Loucy (cell line): ENCODE results near the gene EVI5.

Source experiments
- H2AFZ ChIP-seq: fragments of 200-600 bp; sonication (generic); 2 replicates; pipeline ENCODE4 v1.6.0; 2016; ENCODE audit warnings: antibody characterized with exemption, mild to moderate bottlenecking, low read length, moderate library complexity
- H3F3A ChIP-seq: fragments of 200-600 bp; 2 replicates; pipeline ENCODE4 v1.6.0; 2016; ENCODE audit warnings: antibody characterized with exemption, low read depth, mild to moderate bottlenecking
- H3K27me3 ChIP-seq: fragments of 200-600 bp; sonication (generic); 2 replicates; pipeline ENCODE4 v1.6.1; 2014; ENCODE audit warnings: low read length, mild to moderate bottlenecking; ENCODE audit not compliant: insufficient read depth, poor library complexity, severe bottlenecking
- H3K36me3 ChIP-seq: fragments of 200-600 bp; sonication (generic); 2 replicates; pipeline ENCODE4 v1.6.1; 2016; ENCODE audit warnings: low read length; ENCODE audit not compliant: insufficient read depth
- H3K4me1 ChIP-seq: fragments of 200-600 bp; sonication (generic); 2 replicates; pipeline ENCODE4 v1.5.1; 2014; ENCODE audit warnings: low read length, mild to moderate bottlenecking; ENCODE audit not compliant: insufficient read depth, poor library complexity, severe bottlenecking
- H3K4me2 ChIP-seq: fragments of 200-600 bp; sonication (generic); 2 replicates; pipeline ENCODE4 v1.6.0; 2014; ENCODE audit warnings: antibody characterized with exemption, low read length, low read depth, mild to moderate bottlenecking; ENCODE audit not compliant: poor library complexity, severe bottlenecking
- H3K4me3 ChIP-seq: fragments of 200-600 bp; sonication (generic); 2 replicates; pipeline ENCODE4 v1.5.1; 2014; ENCODE audit warnings: low read length, mild to moderate bottlenecking, mixed read lengths; ENCODE audit not compliant: poor library complexity, severe bottlenecking
- H3K79me2 ChIP-seq: fragments of 200-600 bp; sonication (generic); 2 replicates; pipeline ENCODE4 v1.6.1; 2014; ENCODE audit warnings: low read length; ENCODE audit not compliant: insufficient read depth
- H3K9ac ChIP-seq: fragments of 200-600 bp; sonication (generic); 2 replicates; pipeline ENCODE4 v1.6.0; 2014; ENCODE audit warnings: mild to moderate bottlenecking, low read depth, low read length, moderate library complexity; ENCODE audit not compliant: poor library complexity, severe bottlenecking
- H3K9me2 ChIP-seq: fragments of 200-600 bp; sonication (generic); replicated peaks from 2 replicates; pipeline ENCODE4 v1.6.1; 2016; ENCODE audit warnings: low read depth, low read length, mixed read lengths
- H3K9me3 ChIP-seq: fragments of 200-600 bp; sonication (generic); 2 replicates; pipeline ENCODE4 v1.6.1; 2014; ENCODE audit warnings: mild to moderate bottlenecking, antibody characterized with exemption, low read length, low read depth; ENCODE audit not compliant: insufficient read depth
- H4K20me1 ChIP-seq: fragments of 200-600 bp; sonication (generic); 2 replicates; pipeline ENCODE4 v1.6.0; 2014; ENCODE audit warnings: antibody characterized with exemption, low read length, mild to moderate bottlenecking; ENCODE audit not compliant: insufficient read depth, poor library complexity, severe bottlenecking
- EZH2phosphoT487 ChIP-seq: fragments of 200-600 bp; IDR thresholded peaks from 2 replicates; pipeline ENCODE4 v1.6.1; 2018; ENCODE audit warnings: antibody characterized with exemption, mild to moderate bottlenecking, moderate library complexity, borderline replicate concordance
- TF ChIP-seq, protein P1 (sequence below): fragments of 200-600 bp; sonication (generic); conservative IDR thresholded peaks from 2 replicates; pipeline ENCODE4 v1.5.1; 2014; ENCODE audit warnings: mild to moderate bottlenecking, antibody characterized with exemption, low read length

Gene EVI5

DNA sequence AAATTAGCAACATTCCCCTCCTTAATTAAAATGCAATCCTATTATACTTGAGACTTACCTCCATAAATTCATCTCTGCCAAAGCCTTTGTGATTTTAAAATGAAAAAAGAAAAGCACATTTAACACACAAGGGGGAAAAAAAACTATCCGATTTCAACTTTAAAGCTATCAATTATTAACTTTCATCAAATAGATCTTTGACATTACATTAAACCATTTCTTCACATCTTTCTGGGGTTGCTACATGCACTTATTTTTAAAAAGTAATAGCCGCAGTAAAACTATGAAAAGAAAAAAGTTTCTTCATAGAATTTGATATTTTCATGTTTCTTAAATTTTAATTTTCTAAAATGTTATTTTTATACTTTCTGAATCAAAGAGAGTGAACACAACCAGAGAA is 71.0 kb downstream of the EVI5 start:
- H4K20me1 ChIP-seq, result no peaks in the 10 kb centered on the region
- H3K4me2 ChIP-seq, result no peak overlapping the region
- H3K4me3 ChIP-seq, result no peak overlapping the region
- no peaks in the 10 kb centered on the region for H3K4me1 ChIP-seq
- H3K27me3 ChIP-seq, result no peaks in the 10 kb centered on the region
- H3K9me2 ChIP-seq, result no peaks in the 10 kb centered on the region
- H3K79me2 ChIP-seq, result no peaks in the 10 kb centered on the region
- no peaks in the 10 kb centered on the region for H3K36me3 ChIP-seq
- H3K9me3 ChIP-seq, result no peaks in the 10 kb centered on the region
- H3K9ac ChIP-seq, result no peak overlapping the region
- TF ChIP-seq EZH2phosphoT487, result no peak
- TF ChIP-seq, protein P1, sequence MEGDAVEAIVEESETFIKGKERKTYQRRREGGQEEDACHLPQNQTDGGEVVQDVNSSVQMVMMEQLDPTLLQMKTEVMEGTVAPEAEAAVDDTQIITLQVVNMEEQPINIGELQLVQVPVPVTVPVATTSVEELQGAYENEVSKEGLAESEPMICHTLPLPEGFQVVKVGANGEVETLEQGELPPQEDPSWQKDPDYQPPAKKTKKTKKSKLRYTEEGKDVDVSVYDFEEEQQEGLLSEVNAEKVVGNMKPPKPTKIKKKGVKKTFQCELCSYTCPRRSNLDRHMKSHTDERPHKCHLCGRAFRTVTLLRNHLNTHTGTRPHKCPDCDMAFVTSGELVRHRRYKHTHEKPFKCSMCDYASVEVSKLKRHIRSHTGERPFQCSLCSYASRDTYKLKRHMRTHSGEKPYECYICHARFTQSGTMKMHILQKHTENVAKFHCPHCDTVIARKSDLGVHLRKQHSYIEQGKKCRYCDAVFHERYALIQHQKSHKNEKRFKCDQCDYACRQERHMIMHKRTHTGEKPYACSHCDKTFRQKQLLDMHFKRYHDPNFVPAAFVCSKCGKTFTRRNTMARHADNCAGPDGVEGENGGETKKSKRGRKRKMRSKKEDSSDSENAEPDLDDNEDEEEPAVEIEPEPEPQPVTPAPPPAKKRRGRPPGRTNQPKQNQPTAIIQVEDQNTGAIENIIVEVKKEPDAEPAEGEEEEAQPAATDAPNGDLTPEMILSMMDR, result no peak
- H3F3A ChIP-seq, result no peaks in the 10 kb centered on the region
- H2AFZ ChIP-seq, result no peak overlapping the region

DNA sequence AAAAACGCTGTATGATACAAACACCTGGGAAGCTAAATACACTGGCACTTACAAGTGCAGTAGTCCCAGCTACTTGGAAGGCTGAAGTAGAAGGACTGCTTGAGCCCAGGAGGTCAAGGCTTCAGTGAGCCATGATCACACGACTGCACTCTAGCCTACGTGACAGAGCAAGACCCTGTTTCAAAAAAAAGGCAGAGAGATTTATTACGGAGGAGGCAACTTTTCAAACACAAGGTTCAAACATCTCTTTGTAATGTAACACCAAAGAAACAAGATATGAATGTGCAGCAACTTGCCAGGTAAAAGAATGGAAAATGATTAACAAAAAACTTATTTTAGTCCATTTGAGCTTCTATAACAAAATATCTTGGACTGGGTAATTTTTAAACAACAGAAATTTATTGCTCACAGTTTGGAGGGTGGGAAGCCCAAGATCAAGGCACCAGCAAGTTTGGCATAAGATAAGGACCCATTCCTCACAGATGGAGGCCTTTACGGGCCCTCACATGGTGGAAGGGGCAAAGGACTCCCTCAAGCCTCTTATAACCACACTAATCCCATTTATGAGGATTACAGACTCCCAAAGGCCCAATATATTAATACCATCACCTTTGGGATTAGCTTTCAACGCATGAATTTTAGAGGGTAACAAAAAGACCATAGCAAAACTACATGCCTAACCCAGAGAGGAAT is 73.3 kb downstream of the EVI5 start:
- Histone ChIP-seq H3K36me3 (no peaks in the 10 kb centered on the region), H3K4me3 (no peak overlapping the region), H3K27me3 (no peaks in the 10 kb centered on the region), H3K4me2 (no peak overlapping the region), H3K9ac (no peak overlapping the region), H3K9me3 (no peaks in the 10 kb centered on the region), H2AFZ (no peak overlapping the region), H3K9me2 (no peaks in the 10 kb centered on the region), H4K20me1 (no peaks in the 10 kb centered on the region), H3K4me1 (no peaks in the 10 kb centered on the region), H3F3A (no peaks in the 10 kb centered on the region), H3K79me2 (no peaks in the 10 kb centered on the region)
- TF ChIP-seq, protein P1, result no peak

DNA sequence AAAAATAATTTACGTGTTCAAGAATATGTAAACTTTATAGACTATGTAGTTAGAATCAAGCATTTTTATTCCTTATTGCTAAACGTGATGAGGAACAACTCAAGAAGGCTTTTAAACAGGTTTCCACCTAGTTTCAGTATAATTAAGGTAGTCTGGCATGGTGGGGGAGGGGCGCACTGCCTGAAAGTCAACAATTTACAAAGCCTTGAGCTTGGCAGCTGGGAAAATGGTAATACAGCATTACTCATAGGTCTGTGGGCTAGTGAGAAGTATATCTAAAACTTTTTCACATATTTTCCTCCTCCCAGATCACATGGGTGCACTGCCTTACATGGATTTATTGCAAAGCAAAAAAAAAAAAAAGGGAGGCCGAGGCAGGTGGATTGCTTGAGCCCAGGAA is 75.2 kb downstream of the EVI5 start:
- Histone ChIP-seq H4K20me1 (no peaks in the 10 kb centered on the region), H3K36me3 (no peaks in the 10 kb centered on the region), H3K4me3 (no peak overlapping the region), H3K9ac (no peak overlapping the region), H3K4me1 (no peaks in the 10 kb centered on the region), H3K9me2 (no peaks in the 10 kb centered on the region), H3K9me3 (no peaks in the 10 kb centered on the region), H3F3A (no peaks in the 10 kb centered on the region), H2AFZ (no peak overlapping the region), H3K79me2 (no peaks in the 10 kb centered on the region), H3K4me2 (no peak overlapping the region), H3K27me3 (no peaks in the 10 kb centered on the region)
- TF ChIP-seq, protein P1, result no peak
- no peak for TF ChIP-seq EZH2phosphoT487
